Stimulated activated CD8-positive, alpha-beta memory T cell treated with anti-CD3 and anti-CD28 coated beads, Interleukin-7, amount 100 ng/mL, for 24 hours (primary cell): ENCODE data around the gene CTSL.
"Not testable (repeated sequence)": the region's sequence is repeated elsewhere in the genome, so short reads cannot be mapped to it uniquely, and the experiment has no call there.

Experiments used
- DNase-seq: peaks from one replicate; pipeline ENCODE4 v3.0.0-alpha.2; 2020; ENCODE audit warnings: low read depth

The CTSL gene

DNA sequence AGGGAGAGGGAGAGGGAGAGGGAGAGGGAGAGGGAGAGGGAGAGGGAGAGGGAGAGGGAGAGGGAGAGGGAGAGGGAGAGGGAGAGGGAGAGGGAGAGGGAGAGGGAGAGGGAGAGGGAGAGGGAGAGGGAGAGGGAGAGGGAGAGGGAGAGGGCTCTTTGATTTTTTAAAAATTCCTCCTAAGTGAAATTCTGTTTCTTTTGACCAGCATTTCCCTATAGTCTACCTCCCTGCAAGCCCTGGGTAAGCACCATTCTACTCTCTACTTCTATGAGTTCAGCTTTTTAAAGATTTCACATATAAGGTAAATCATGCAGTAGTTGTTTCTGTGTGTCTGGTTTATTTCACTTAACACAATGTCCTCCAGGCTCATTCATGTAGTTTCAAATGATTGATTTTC is 34.1 kb downstream of the CTSL start:
- not testable (repeated sequence) for DNase-seq

DNA sequence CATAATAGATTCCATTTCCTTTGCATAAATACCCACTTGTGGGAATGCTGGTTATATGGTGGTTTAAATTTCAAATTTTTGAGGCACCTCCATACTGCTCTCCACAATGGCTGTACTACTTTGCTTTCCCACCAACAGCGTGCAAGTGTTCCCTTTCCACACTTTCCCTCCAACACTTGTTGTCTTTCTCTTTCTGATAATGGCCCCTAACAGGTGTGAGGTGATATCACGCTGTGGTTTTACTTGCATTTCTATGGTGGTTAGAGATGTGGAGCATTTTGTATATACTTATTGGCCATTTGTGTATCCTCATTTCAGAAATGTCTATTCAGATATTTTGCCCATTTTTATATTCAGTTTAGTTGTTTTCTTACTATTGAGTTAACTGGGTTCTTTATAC is 34.6 kb downstream of the CTSL start:
- no peak for DNase-seq

DNA sequence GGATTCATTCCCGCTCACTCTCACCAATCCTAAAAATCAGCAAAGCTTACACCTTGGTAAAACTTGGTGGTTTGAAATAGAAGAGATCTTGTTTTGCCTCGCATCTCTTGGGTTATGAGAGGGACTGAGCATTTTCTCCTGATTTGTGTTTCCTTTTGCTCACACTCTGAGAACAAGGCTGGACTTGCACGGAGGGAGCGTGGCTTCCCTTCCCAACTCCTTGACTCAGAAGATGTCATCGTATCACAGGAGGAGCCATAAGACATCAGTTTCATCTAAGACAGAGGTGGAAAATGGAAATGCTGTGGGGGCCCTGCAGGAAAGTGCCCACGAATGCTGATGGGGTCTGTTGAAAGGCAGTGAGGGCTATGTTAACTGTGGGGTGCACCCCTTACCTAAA is 37.4 kb downstream of the CTSL start:
- no peak for DNase-seq

DNA sequence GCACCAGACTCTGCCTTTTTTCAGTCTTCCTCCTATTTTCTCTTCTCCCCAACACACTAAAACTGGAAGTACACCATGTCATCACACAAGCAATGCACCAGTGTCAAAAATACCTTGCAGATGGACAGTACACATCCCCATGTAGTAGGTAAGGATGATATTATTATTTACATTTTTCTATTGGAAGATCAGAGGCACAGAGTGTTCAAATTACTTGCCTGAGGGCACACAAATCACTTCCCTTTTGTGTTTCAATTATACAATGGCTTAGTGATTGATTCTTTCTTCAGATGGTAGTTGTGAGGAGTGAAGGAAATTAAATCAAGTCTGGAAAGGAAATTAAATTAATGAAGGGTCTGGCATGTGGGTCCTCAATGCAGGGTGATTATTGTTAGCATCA is 39.6 kb downstream of the CTSL start:
- no peak for DNase-seq

DNA sequence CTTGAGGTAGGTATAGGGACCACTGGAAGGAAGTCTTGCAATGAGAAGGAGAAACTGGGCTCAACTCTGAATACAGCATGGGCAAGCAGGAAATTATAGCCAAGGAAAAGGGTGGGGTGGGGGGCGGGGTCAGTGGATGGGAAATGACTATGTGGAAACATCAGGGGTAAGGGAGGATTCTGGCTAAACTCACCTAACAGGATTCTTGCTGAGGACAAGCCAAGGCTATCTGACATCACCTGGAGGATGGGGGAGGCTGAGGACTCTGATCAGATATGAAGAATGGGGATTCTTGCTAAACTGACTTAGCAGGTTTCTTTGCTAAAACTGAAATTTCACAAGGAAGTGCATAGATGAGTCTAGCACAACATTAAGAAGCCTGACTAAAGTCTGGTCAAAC is 40.8 kb downstream of the CTSL start:
- no peak for DNase-seq

DNA sequence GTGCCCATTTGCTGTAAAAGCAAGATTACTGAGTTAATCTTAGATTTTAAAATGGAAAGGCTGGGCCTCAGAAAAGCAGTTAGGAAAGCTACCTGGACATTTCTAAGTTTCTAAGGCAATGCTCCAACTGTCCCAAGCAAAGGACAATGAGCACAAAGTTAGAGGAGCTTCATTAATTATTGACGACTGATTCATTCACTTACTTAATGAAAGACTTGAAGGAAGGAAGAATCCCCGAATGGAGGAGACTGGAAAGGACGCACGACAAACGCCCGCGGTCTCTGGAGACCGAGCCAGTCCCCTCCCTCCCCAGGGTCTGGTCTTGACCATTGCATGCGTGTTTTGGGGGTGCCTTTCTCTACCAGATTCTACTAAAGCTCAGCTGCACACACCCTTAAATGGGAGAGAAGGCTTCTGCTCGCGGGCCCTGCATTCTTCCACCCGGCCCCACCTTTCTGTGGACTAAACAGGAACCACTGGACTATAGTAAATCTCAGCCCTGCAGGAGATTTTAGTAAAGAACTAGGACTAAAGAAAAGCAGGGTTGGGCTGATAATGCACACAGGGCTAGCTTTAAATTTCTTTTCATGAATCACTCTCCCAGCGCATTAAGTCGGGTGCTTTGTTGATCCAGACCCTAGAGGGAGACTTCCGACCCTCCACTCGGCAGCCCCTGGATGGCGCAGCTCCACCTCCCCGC is 44.8 kb downstream of the CTSL start:
- DNase-seq: no peak

DNA sequence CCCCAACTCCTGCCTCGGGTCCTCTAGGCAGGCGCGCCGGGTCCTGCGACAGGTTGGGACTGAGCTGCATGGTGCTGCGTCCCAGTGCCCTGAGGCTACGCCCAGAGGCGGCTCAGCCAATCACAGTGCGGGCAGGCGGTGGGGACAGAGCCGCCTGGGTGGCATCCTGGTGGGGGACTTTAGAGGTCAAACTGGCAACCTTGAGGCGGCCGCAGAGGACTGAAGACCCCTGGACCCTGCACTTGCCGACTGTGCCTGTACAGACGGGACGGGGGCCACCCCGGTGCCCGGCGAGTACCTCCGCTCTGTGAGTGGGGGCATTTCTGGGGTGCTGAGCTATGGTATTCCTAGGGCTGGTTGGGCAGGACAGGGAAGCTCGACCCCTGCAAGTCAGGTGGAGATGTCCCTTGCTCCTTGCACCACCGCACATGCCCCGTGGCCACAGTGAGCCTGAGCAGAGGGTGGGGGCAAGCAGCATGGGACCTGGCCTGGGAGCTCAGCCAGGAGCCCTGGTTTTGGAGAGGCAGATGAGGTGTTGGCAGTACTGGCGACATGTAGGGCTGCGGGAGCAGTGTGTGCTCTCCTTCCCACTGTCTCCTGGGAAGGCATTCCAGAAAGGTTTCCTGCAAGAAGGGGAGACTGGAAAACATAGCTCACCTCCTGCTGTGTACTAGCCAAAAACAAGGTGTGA is 45.5 kb downstream of the CTSL start:
- DNase-seq: no peak

DNA sequence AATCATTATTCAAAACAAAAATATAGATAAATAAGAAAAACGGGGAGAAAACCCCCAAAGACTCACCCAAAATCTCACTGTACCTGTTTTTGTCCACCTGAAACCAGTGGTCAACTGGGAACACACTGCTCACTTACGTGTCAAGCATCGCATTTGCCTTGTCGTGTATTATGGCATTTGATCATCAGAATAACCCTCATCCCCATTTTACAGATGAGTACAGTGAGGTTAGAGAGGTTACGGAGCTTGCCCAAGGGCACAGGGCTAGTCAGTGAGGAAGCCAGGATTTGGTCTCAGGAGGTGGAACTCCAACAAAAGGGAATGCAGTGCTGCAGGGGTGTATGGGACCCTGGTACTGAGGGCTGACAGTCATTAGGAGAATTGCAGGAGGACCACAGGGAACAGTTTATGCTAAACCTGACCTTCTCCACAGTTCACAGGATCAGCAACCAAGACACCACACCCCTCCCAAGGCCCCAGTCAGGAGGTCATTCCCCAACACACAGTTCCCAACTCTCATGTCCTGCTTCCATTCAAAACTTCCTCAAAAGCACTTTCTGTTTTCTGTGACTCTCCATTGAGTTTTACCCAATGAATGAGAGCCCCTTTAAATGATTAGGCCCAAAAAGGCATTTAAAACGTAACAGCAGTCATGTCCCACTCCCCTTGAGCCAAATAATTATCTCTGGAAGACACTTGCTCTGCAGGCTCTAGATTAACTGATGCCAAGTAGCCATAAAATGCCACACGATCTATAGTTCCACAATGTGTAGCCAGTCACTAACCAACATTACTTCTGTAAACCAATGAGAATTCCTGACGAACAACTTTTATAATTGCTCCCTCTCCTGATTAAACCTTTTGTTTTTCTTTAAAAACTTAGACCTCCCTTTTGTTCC is 50.8 kb downstream of the CTSL start:
- no peak for DNase-seq

DNA sequence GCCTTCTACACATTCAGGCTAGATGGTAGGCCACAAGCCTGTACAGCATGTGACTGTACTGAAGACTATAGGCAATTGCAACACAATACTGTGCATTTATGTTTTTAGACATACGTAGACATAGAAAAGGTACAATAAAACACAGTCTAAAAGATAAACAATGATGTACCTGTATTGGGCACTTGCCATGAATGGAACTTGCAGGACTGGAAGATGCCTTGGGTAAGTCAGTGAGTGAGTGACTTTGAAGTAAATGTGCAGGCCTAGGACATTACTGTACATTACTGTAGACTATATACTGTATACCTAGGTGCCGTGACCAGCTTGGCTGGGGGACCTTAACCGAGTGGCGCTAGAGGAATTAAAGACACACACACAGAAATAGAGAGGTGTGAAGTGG is 53.1 kb downstream of the CTSL start:
- no peak for DNase-seq
